T follicular helper cell (primary cell): ENCODE results near the gene SEPTIN5.

Source experiments
- DNase-seq: peaks from one replicate; pipeline ENCODE4 v3.0.0-alpha.2; 2020; ENCODE audit warnings: low read depth

The SEPTIN5 gene

GRCh38 chr22:19705181-19705934 is 8.9 kb upstream of the SEPTIN5 start:
- DNase-seq = no peak

- no peak for DNase-seq
These were observed 7.6 kb upstream of the SEPTIN5 start for GRCh38 chr22:19706661-19707151.

- no peak for DNase-seq
These were observed 6.7 kb upstream of the SEPTIN5 start for GRCh38 chr22:19707347-19708290.

GRCh38 chr22:19708321-19709011 is 5.8 kb upstream of the SEPTIN5 start:
- DNase-seq = no peak

- DNase-seq = no peak
These were observed 5.1 kb upstream of the SEPTIN5 start for GRCh38 chr22:19709063-19709769.

GRCh38 chr22:19710020-19710768 is 4.1 kb upstream of the SEPTIN5 start:
- DNase-seq = no peak

- no peak for DNase-seq
These were observed 3.6 kb upstream of the SEPTIN5 start for GRCh38 chr22:19710769-19711106.

- no peak for DNase-seq
These were observed 1.1 kb upstream of the SEPTIN5 start for GRCh38 chr22:19713245-19713644.

GRCh38 chr22:19713650-19714311 is 522 bp upstream of the SEPTIN5 start:
- no peak for DNase-seq

- no peak for DNase-seq
These were observed 1.1 kb downstream of the SEPTIN5 start for GRCh38 chr22:19715188-19715930.

- DNase-seq = no peak
These were observed 1.9 kb downstream of the SEPTIN5 start for GRCh38 chr22:19716041-19716828.

- no peak for DNase-seq
These were observed 2.5 kb downstream of the SEPTIN5 start for GRCh38 chr22:19716829-19717105.

- no peak for DNase-seq
These were observed 2.9 kb downstream of the SEPTIN5 start for GRCh38 chr22:19717181-19717580.

GRCh38 chr22:19717691-19718455 is 3.6 kb downstream of the SEPTIN5 start:
- DNase-seq = peak; percentile 68

- no peak for DNase-seq
These were observed 4.2 kb downstream of the SEPTIN5 start for GRCh38 chr22:19718456-19719049.

GRCh38 chr22:19719050-19719482 is 4.8 kb downstream of the SEPTIN5 start:
- DNase-seq = no peak

- DNase-seq = no peak
These were observed 5.3 kb downstream of the SEPTIN5 start for GRCh38 chr22:19719488-19720021.
